ENCODE measurements around the gene DLG2. TPM values are rescaled to one million over a fixed set of nuclear protein-coding genes. Genes with fewer than 3 reads are reported as not detected.

DLG2 gene
- total RNA-seq, 1 donor from 2014 or later = 7.2 TPM

DNA sequence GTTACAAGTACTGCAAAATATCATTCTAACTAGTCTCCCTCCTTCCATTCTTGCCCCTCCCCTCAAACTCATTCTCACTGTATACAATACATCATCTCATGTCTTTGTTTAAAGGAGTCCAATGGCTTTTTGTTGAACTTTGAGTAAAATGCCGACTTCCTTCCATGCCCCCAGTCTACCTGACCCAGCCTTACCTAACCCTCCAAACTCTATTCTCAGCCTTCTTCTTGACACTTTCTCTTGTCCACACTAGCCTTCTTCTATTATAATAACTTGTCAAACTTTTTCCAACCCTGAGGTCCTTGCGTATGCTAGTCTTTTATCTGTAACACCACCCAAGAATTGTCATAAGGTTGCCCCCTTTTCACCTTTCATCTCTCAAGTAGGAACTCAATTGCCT lies 1329.6 kb downstream of the DLG2 start:
- TF ChIP-seq, protein P1, sequence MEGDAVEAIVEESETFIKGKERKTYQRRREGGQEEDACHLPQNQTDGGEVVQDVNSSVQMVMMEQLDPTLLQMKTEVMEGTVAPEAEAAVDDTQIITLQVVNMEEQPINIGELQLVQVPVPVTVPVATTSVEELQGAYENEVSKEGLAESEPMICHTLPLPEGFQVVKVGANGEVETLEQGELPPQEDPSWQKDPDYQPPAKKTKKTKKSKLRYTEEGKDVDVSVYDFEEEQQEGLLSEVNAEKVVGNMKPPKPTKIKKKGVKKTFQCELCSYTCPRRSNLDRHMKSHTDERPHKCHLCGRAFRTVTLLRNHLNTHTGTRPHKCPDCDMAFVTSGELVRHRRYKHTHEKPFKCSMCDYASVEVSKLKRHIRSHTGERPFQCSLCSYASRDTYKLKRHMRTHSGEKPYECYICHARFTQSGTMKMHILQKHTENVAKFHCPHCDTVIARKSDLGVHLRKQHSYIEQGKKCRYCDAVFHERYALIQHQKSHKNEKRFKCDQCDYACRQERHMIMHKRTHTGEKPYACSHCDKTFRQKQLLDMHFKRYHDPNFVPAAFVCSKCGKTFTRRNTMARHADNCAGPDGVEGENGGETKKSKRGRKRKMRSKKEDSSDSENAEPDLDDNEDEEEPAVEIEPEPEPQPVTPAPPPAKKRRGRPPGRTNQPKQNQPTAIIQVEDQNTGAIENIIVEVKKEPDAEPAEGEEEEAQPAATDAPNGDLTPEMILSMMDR (IDR thresholded peaks at IDR 0.05) = no peak
- no peak for ATAC-seq
- H3K27ac ChIP-seq = no peak overlapping the region
- no peak overlapping the region for H3K4me3 ChIP-seq
- H3K27me3 ChIP-seq (ENCODE audit: low read depth) = no peaks in the 10 kb centered on the region
- no peaks in the 10 kb centered on the region for H3K9me3 ChIP-seq
- H3K4me1 ChIP-seq = no peaks in the 10 kb centered on the region
- no peaks in the 10 kb centered on the region for H3K36me3 ChIP-seq
- intact Hi-C loops (cut with DNase I) = no loop called here
- no peak for DNase-seq

DNA sequence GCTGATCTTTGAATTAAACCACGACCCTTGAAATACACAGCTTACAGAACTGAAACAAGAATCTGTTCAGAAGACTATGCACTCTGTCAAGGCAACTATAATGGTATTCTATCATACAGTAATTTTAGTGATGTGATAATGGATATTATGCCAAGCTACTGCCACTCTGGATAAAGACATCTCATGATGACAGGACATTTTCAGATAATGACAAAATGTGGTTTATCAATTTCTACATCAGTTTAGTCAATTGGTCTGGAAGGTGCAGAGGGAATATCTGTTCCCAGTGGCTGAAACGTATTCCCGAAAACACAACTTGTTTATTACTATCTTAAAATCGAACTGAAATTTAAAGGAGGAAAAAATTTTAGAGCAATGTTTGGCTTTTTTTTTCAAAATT lies 1331.3 kb downstream of the DLG2 start:
- Histone ChIP-seq H3K9me3 (no peaks in the 10 kb centered on the region), H3K36me3 (no peaks in the 10 kb centered on the region), H3K4me3 (no peak overlapping the region), H3K27me3 (ENCODE audit: low read depth) (no peaks in the 10 kb centered on the region), H3K4me1 (no peaks in the 10 kb centered on the region), H3K27ac (no peak overlapping the region)
- ATAC-seq (no peak), DNase-seq (no peak)
- TF ChIP-seq, protein P1 (IDR thresholded peaks at IDR 0.05) = no peak
- intact Hi-C loops (cut with DNase I) = no loop called here

DNA sequence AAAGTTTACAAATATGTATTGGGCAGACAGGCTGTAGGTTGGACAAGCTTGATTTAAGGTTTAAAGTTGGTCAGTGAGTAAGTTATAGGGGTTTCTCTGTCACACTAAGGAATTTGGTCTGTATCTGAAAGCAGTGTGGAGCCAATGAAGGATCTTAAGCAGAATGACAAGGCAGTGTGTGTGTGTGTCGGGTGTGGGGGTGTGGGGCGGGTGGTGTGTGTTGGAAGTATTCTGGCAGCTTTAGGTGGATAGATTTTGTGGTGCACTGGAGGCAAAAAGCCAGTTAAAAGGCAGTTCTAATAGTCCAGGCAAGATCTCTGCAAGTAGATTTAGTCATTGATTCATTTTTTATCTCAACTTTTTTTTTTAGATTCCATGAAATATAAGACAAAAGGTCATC lies 1334.2 kb downstream of the DLG2 start:
- Histone ChIP-seq H3K27me3 (ENCODE audit: low read depth) (no peaks in the 10 kb centered on the region), H3K4me3 (no peak overlapping the region), H3K4me1 (no peaks in the 10 kb centered on the region), H3K36me3 (no peaks in the 10 kb centered on the region), H3K27ac (no peak overlapping the region), H3K9me3 (no peaks in the 10 kb centered on the region)
- intact Hi-C loops (cut with DNase I) = no loop called here
- DNase-seq (no peak), ATAC-seq (no peak)
- TF ChIP-seq, protein P1 (IDR thresholded peaks at IDR 0.05) = no peak

DNA sequence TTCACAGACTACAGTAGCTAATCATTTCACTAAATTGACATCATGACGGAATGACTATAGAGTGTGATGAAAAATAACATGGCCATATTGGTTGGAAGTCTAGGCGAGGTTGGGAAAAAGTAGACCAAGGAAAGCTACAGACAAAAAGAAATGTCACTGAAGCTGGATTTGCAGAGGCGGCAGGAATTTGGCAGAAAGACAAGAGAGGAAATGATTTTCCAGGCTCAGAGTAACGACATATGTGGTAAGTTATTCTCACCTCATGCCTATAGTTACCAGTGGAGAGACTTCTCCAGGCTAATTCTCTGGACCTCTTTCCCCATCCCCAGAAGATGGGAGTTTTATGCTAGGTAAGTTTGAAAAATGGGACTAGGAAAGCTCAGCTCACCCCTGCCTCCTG lies 1335.1 kb downstream of the DLG2 start:
- DNase-seq (no peak), ATAC-seq (no peak)
- TF ChIP-seq, protein P1 (IDR thresholded peaks at IDR 0.05) = no peak
- Histone ChIP-seq H3K9me3 (no peaks in the 10 kb centered on the region), H3K4me1 (no peaks in the 10 kb centered on the region), H3K36me3 (no peaks in the 10 kb centered on the region), H3K27me3 (ENCODE audit: low read depth) (no peaks in the 10 kb centered on the region), H3K4me3 (no peak overlapping the region), H3K27ac (no peak overlapping the region)
- intact Hi-C loops (cut with DNase I) = no loop called here

DNA sequence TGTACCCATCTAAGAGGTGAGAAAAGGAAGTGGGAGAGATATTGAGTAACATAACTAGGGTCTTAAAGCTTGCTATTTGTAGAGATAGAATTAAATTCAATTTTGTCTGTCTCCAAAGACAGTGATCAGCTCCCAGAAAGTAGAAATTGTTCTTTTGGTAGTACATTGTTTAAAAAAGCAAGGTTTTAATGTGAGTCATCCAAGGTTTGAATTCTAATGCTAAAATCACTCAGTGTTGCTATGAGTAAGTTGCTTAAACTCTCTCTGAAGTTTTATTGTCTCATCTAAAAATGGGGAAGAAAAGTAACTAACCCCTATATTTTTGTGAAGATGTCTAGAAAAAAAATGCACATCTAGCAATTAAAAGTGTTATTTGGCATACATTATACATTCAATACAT lies 1336.5 kb downstream of the DLG2 start:
- no peak for DNase-seq
- Histone ChIP-seq H3K4me3 (no peak overlapping the region), H3K36me3 (no peaks in the 10 kb centered on the region), H3K4me1 (no peaks in the 10 kb centered on the region), H3K9me3 (no peaks in the 10 kb centered on the region), H3K27me3 (ENCODE audit: low read depth) (no peaks in the 10 kb centered on the region), H3K27ac (no peak overlapping the region)
- TF ChIP-seq, protein P1 (IDR thresholded peaks at IDR 0.05) = no peak
- ATAC-seq = no peak
- intact Hi-C loops (cut with DNase I) = no loop called here

DNA sequence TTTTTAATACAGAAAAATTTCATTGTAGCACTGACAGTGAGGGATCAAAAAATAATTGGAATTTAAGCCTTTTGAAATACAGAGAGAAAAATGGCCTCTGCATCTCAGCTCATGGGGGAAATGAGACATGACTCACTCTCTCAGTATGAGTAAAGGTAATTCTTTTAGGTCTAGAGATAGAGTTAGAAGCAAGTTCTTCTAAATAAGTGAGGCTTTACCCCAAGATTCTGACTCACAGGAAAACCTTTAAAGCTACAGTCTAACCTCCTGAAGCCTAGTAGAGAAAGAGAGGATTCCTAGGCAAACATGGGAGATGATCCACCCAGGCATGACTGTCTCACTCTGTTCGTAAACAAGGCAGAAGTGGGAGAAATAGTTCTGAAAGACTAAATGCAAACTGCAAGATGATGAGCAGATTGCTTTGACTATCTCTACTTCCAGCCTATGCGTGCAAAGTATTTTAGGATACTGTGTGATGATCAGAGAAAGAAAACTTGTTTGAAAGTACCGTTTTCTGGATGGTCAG lies 1337.7 kb downstream of the DLG2 start:
- TF ChIP-seq, protein P1 (IDR thresholded peaks at IDR 0.05) = no peak
- H3K4me1 ChIP-seq = no peaks in the 10 kb centered on the region
- H3K36me3 ChIP-seq = no peaks in the 10 kb centered on the region
- ATAC-seq = no peak
- H3K27ac ChIP-seq = no peak overlapping the region
- no peak for DNase-seq
- no peak overlapping the region for H3K4me3 ChIP-seq
- no peaks in the 10 kb centered on the region for H3K9me3 ChIP-seq
- intact Hi-C loops (cut with DNase I) = no loop called here
- H3K27me3 ChIP-seq (ENCODE audit: low read depth) = no peaks in the 10 kb centered on the region
